ENCODE measurements around the gene FBXW8.
"Not testable (repeated sequence)": the region's sequence is repeated elsewhere in the genome, so short reads cannot be mapped to it uniquely, and the experiment has no call there.

Gene FBXW8

DNA sequence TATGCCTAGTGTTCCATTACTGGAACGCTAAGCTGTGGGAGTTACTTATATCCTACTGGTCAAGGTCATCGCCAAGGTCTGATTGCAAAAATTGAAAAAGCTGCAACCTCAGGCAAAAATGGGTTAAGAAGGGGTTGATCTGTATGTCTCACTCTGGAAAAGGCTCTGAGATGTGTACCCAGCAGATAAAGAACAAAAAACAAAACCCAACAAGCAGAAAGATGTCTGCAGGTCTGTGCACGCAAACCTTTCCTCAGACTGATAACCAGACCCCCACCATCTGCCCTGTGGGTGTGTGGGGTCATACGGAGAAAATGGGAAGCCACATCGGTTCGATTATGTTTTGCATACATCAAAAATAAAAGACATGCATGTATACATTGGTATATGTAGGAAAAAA is 132.1 kb downstream of the FBXW8 start:
- no peak for DNase-seq

DNA sequence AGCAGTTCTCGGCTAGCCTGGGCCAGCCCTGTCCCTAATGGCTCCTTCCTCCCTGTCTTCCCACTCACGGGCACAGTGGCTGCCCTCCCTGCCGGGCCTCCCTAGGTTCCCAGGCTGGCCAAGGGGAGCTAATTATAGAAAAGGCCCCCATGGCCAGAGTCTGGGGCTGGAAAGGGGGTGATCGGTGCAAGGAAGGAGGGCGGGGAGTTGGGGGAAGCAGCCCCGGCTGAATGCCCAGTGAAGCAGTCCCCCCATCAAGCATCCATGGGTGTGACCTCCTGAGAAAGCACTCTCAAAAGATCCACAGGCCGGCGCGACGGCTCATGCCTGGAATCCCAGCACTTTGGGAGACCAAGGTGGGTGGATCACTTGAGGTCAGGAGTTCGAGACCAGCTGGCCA is 133.6 kb downstream of the FBXW8 start:
- no peak for DNase-seq

DNA sequence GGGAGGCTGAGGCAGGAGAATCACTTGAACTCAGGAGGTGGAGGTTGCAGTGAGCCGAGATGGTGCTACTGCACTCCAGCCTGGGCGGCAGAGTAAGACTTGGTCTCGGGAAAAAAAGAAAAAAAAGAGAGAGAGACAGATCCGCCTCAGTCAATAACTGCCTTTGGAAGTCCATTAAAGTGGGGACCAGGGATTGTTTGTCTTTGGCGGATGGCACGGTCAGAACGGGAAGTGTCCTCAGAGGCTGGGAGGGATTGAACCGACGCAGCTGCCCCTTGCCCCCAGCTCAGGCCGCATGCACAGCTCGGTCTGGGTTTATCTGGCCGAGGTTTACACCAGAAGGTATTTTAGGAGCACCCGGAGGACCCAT is 134.0 kb downstream of the FBXW8 start:
- no peak for DNase-seq

DNA sequence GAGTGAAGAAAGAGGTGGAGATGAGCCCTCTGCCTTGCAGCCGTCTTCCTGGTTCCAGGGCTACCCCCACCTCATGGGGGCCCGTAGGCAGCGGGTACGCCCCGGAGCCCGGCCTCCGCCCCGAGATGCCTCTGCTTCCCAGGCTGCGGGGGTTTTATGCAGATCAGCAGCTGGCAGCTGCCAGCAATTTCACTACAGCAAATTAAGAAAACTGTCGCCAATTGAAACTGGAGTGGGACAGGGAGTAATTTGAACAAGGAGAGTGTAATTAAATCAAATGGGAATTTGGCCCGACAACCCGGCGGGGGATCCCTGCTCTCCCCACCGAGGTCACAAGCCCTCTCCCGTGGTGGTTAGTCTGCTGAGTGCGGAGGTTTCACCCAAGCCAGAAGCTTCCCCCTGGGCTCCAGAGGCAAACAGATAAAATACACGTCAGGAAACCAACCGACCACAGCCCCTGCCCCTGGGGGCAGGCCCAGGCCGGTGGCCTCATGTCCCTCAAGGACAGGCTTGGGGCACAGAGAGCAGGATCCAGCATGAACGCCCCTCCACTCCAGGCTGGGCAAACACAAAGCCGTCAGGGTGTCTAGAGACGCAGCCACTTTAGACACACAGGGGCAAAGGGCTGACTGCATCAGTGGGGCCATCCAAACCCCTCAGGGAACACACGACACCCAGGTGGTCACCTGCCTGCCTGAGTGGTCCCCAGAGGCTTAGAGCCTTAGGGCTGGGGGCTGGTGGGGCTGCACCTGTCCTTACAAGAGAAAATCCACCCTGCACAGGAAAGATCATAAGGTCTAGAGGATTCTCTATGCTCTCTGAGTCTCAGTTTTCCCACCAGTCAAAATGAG is 134.6 kb downstream of the FBXW8 start:
- no peak for DNase-seq

DNA sequence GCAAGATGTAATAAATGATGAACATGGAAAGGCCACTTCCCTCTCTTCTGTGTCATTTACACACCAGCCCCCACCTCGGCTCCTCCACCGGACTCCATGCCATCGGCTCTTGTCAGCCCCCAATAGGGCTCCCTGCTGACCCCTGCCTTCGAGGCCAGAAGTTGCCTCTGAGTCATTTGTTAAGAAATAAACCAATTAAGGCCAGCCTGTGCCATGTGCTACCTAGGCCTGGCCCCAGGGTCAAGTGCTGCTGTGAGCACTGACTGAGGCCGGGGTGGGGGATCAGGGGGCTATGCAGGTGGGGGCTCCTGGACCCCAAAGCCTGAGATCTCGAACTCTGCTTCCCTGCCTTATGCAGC is 135.2 kb downstream of the FBXW8 start:
- DNase-seq: no peak

DNA sequence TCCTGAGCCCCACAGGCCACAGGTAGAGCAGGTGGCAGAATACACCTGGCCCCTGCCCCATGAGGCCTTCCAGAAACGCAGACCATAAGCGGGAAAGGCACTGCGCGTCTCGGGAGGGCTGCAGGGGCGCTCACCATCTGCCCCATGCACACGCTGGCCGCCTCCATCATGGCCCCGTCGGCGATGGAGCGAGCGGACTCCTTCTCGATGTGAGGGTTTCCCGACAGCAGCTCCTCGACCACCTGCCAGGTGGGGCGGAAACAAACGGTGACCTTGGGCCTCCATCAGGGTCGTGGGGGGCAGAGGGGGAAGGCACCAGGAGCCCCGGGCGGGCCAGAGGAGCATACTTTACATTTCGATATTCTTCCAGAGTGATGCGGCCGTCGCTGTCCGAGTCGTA is 135.7 kb downstream of the FBXW8 start:
- DNase-seq: no peak

DNA sequence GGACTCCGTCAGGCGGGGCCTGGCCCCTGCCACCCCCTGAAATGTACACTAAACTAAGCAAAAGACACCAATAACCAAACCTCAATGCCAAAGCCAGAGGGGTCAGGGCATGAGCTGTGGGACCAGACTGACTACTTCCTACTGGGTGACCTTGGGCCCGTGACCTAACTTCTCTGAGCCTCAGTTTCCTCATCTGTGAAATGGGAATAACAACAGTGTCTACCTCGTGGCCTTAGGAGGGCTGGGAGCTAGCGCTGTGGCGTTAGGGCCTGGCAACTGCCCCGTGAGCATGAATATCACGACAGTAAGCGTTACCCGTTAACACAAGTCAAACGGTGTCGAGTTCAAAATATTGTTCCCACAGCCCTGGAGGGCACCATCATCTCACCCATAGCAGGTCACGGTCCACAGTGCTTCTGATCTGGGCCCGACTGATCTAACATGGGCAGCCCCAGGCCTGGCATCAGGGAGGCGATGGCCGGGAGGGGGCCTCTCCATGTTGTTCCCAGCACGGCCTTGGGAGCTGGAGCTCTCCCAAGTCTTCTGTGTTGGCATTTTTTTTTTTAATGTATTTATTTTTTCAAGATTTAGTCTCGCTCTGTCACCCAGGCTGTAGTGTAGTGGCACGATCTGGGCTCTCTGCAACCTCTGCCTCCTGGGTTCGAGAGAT is 136.2 kb downstream of the FBXW8 start:
- no peak for DNase-seq

DNA sequence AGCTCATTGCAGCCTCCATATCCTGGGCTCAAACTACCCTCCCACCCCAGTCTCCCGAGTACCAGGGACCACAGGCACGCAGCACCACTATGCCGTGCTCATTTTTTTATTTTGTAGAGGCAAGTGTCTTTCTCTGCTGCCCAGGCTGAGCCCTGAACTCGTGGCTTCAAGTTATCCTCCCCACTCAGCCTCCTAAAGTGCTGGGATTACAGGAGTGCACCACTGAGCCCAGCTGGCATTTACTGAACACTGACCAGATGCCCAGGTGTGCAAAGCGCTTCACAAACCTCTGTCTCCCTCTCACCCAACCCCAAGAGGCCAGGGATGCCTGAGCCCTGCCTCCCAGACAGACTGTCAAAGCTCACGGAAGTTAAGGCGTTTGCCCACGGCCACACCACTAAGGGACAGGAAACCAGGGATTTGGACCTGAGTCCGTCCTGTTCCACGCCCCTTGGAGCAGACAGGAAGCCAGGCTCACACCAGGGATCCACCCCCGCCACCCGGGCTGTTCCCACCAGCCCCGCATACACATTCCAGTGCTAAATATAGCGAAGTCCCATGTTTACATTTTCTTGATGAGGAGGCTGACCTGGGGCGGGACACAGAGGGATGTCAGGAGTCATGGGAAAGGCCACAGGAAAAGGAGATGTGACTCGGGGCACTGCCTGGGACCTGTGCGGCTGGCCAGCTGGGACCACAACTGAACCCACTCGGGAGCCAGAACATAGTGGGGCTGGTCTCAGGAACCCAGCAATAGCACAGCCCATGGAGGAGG is 137.2 kb downstream of the FBXW8 start:
- no peak for DNase-seq

DNA sequence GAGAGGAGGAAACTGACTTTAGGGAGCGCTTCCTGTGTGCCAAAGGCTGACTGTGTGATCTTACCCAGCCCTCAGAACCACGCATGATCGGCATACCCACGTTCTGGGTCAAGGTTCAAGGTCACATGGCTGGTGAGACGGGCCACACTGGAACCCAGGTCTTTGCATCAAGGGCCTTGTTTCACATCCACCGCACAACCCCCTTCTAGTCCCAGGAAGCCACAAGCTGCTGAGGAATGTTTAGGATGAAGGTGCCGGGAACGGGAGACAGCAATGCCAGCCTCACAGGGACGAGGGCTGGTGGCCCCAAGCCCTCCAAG is 137.8 kb downstream of the FBXW8 start:
- DNase-seq: no peak

DNA sequence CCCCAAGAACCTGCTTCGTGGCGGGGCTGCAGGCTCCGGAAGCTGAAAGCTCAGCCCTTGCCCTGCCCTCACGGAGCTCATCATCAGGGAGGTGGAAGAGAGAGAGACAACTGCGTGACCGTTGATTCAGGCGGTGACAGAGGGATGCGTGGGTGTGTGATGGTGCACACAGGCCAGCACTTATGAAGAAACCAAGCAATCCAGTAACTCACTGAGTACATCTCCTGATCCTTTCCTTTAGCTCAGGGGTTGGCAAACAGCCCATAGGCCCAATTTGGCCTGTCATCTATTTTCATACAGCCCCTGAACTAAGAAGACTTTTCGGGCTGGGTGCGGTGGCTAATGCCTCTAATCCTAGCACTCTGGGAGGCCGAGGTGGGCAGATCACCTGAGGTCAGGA is 138.5 kb downstream of the FBXW8 start:
- DNase-seq: no peak

DNA sequence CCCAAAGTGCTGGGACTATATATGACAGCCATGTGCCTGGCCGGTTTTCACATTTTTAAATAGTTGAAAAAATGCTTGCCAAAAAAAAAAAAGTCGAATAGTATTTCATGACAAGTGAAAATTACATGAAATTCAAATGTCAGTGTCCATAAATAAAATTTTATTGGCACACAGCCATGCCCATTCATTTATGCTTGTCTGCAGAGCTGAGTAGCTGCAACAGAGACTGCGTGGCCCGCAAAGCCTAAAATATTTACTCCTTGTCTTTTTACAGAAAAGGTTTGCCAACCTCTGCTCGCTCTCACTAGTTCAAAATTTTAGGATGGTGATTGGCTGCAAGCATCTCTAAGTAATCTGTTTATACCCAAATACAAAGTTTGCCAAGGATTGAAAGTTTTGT is 139.3 kb downstream of the FBXW8 start:
- DNase-seq: no peak

DNA sequence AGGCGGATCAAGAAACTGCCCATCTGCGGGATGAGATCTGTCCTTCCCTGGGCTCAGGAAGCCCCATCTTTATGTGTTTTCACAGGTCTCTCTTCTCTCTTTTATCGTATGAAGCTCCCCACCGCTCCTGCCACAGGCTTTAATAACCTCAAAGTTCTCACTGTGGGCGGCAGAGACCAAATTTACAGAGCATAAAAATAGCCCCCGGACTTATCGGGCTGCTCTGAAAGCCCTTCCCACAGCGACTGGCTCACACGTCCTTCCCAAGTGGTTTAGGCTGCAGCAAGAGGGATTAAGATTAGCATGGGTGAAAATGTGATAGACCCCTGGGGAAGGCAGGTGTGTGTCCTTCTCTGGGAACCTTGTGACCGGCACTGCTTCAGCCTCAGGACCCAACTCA is 140.6 kb downstream of the FBXW8 start:
- no peak for DNase-seq

DNA sequence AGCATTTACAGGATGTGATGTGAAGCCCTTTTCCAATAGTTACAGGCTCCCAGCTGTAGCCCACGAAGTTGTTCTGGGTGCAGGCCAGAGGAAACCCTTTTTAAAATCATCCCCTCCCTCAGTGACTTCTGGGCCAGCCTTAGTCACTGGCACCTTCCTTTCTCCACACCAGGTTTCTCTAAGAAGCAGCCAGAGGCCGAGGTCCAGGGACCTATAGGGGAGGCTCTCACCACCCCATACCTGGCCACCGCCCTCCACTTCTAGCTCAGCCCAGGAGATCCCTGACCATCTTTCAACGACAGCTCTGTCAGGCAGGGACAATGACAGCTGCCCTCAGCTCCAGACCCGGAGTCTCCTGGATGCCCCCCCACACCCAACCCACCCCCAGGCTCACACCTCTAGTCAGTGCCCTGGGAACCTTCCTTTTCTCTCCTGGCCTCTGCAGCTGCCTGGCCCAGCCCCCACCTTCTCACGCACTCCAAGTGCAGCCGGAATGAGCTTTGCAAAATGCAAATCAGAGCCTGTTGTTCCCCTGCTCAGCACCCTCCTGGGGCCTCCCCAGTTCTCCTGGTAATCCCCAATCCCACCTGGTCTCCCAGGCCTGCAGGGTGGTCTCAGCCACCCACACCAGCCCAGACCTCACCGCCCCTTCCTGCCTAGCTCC is 141.8 kb downstream of the FBXW8 start:
- DNase-seq: no peak

DNA sequence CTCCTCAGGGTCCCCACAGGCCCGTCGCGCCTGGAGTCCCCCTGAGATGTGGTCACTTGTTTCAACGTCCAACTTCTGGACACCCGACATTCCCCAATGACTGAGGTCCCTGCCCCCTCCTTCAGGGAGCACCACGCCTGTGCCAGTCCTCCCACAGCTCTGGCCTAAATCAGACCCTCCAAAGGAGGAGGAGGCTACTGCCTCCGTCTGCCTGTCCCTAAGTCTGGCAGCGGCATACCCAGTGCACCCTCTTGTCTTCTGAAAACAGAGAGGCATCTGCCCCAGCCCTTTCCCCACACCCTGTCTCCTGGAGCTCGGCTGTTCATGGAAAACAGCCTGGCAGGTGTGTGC is 142.3 kb downstream of the FBXW8 start:
- DNase-seq: no peak

DNA sequence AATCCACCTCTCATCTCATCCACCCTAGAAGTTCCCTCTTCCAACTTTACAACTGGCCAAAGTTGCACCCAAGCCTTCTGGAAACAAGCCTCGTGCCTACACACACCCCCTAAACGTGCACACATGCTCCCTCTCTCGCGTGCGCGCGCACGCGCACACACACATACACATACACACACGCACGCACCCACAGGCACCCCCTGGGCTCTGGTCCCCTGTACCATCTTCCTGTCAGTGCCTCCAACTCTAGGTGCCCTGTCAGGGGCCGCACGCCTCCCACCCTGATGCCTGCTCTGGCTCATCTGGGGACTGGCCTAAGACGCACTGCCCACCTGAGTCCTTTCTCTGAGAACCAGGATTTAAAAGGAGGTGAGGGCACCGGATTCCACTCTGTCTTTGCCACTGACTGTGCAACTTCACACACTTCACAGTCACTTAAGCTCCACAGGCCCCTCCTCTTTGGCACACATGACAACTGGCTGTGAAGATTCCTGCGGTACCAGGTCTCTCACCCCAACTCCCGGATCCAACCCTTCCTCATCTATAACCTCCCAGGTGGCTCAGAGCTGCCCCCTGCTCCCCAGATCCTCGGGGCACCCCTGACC is 142.9 kb downstream of the FBXW8 start:
- DNase-seq: no peak

DNA sequence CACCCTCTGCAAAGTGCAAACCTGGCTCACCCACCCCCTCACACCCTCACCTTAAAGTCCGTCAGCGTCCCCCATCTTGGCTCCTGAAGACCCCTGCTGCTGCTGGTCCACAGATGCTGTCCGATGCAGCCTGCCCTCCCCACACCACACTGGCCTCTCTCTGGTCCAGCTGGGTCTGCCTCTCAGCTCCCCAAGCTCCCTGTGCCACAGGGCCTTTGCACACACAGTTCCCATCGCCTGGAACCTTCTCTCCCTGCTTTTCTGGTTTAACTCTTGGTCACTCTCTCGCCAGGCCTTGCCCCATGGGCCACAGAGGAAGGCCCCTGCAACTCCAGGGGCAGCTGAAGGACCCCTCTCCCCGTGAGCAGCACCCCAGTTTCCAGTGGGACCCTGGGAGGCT is 143.5 kb downstream of the FBXW8 start:
- DNase-seq: no peak

DNA sequence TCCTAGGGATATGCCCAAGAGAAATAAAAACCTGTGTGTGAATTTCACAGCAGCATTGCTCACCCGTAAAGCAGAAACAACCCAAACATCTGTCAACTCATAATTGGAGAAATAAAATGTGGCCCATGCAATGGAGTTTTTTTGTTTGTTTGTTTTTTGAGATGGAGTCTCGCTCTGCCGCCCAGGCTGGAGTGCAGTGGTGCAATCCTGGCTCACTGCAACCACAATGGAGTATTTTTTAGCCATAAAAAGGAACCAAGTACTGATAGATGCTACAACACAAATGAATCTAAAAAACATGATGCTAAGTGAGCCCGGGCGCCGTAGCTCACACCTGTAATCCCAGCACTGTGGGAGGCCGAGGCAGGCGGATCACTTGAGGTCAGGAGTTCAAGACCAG is 146.9 kb downstream of the FBXW8 start:
- DNase-seq: not testable (repeated sequence)

DNA sequence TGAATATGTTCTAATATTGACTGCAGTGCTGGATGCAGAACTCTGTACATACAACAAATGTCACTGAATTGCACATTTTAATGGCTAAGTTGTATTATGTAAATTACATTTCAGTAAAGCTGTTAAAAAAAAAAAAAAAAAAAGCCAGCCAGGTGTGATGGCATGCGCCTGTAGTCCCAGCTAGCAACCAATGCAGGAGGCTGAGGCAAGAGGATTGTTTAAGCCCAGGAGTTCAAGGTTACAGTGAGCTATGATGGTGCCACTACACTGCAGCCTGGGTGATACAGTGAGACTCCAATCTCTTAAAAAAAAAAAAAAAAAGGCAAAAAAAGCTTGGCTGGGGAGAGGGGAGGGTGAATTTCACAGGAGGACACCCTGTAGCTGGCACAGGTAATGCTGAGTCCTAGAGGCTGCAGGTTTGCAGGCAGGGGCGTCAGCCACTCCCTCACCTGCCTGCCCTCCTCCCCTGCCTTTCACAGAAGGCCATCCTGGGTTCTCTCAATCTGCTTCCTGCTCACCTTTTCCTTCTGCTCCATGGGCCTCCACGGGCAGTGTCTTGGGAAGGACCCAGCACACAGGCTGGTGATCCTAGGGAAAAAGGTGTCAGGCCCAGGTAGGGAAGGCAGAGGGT is 147.8 kb downstream of the FBXW8 start:
- no peak for DNase-seq

DNA sequence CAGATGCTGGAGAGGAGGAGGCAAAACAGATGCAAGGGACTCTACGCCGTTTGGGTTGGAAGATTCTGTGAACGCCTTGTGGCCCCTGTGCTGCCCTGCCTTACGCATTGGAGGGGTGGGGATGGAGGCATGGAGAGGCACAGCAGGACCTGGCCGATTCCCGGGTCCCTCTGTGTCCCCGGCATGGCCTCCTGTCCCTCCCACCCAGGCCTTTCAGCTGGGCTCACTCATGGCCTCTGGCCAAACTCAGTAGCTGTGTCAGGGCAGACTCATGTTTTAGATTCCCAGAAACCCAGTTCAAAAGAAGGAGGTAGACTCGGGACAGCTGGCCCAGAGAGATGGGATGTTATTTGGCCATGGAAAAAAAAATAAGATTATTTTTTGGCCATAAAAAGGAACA is 148.4 kb downstream of the FBXW8 start:
- DNase-seq: no peak

DNA sequence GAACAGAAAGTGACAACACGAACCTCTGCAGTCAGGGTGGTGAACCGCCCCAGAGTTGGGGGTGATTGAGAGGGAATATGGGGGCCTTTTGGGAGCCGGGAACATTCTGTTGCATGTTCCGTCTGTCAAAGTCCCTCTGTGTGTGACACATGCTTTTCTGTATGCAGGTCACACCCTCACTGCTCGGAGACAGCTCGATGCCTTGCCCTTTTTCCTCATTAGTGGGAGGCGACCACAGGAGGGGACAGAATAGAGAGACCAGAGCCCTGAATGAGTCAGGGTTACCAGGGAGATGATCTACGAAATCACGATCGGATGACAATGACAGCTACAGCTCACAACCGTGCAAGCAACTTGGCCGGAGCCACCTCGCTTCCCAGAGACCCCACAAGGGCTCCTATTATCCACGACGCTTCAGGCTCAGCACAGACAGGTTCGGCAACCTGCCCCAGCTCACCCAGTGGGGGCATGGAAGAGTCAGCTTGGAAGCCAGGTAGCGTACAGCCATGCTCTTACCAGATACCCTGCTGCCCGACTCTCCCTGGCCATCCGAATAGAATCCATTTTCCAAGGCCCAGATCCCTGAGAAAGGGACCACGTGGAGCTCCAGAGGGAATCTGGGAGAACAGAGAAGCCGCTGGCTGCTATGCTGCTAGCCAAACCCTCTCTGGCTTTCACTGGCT is 149.6 kb downstream of the FBXW8 start:
- no peak for DNase-seq

DNA sequence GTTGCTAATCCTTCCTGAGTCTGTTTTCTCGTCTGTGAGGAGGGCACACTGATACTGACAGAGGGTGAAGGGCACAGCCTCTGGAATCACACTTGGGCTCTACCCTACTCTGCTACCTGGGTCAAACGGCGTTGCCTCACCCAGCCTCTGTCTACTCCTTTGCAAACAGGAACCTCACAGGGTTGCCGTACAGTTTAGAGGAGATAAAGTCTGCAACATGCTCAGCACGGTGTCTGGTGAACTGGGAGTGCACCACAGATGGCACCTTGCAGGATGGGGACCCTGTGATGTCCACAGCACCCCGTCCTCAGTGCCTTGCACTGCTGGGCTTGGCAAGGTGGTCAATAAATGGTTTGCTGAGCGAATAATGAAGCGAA is 150.2 kb downstream of the FBXW8 start:
- DNase-seq: no peak

DNA sequence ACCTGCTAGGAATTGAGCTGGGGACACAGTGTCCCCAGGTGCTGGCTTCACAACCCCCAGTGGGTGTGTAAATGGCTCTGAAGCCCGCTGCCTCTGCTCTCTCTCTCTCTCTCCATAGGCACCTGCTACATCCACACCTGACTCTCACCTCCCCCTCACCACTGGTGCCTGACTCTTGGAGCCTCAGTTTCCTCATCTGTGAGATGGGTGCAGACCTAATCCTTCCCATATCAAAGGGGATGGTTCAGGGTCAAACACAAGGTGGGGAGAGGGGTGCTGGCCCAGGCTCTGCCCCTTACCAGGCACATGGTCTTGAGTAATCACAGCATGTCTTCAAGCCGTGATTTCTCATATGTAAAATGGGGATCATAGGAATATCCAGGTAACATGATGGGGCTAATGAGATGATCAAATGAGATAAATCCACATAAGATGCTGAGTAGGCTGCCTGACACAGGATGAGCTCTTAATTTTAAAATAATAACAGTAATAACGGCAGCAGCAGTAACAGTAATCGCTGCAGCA is 150.9 kb downstream of the FBXW8 start:
- no peak for DNase-seq

Data from activated T-cell treated with anti-CD3 and anti-CD28 coated beads, Interleukin-2, amount 50 U/mL, for 1 hour (primary cell).